ENCODE data around the gene DHRS2. TPM values are rescaled to one million over a fixed set of nuclear protein-coding genes. Genes with fewer than 3 reads are reported as not detected.

Gene DHRS2
- total RNA-seq, 4 donors from 2014 or later, result 0.12 TPM; not detected in 3

DNA sequence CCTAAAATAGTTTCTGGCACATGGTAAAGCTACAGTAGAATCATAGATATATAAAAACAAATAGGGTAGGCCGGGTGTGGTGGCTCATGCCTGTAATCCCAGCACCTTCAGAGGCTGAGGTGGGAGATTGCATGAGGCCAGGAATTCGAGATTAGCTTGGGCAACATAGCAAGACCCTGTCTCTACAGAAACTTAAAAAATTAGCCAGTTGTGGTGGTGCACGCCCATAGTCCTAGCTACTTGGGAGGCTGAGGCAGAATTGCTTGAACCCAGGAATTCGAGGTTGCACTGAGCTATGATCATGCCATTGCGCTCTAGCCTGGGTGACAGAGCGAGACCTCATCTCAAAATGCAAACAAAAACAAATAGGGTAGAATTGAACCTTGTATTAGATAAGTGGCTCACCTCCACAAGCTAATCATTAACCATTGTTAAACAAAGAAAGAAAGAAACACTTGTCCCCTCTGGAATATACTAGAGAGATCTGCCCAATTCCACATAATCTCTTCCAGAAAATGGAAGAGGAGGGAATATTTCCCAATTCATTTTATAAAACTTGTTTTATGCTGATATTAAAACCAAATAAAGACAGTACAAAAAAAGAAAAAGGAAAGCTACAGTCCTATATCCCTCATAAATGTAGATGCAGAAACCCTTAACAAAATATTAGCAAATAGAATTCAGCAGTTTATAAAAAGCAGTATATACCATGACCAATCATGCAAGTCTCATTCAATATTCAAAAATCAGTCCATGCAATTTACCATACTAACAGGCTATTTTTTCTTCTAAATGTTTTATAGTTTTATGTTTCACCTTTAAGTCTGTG, 22.7 kb upstream of the DHRS2 start:
- Histone ChIP-seq H3K9me3 (no peaks in the 10 kb centered on the region), H3K36me3 (no peaks in the 10 kb centered on the region), H3K4me3 (no peak overlapping the region), H3K27me3 (peaks cover 21% of the 10 kb centered on the region), H3K27ac (no peak overlapping the region), H3K4me1 (no peaks in the 10 kb centered on the region)
- ATAC-seq, result no peak
- no peak for TF ChIP-seq POLR2AphosphoS5 (IDR thresholded peaks at IDR 0.05)
- 77 to 93% methylated on average over 4 to 6 of the region's 6 CpGs for WGBS, 2 donors (ENCODE audit: low coverage in 1 of 2)

DNA sequence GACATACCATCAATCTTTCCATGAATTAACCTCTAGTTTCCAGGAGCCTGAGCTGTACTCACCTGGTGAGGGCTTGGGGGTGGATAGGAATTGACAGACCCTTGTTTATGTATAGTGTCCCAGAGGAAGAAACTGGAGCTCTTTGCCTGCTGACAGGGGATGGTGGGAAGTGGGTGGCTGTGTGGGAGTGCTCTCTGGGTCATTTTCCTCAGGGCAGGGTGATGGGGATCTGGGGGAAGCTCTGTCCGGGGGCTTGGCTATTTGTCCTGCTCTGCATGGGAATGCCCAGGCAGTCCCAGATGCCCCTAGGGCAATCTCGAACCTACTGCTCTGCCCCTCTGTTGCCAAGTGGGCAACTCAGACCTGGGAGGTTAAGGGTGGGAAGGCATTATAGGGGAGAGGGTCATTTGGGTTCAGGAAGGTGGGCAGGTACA, 21.8 kb upstream of the DHRS2 start:
- ATAC-seq, result no peak
- Histone ChIP-seq H3K27me3 (peaks cover 24% of the 10 kb centered on the region), H3K36me3 (no peaks in the 10 kb centered on the region), H3K9me3 (no peaks in the 10 kb centered on the region), H3K4me3 (no peak overlapping the region), H3K27ac (no peak overlapping the region), H3K4me1 (no peaks in the 10 kb centered on the region)
- 20 to 31% methylated on average over 2 of the region's 2 CpGs for WGBS, 2 donors (ENCODE audit: low coverage in 1 of 2)
- TF ChIP-seq EP300 (IDR thresholded peaks at IDR 0.05) (no peak), POLR2A (IDR thresholded peaks at IDR 0.05) (no peak), POLR2AphosphoS5 (IDR thresholded peaks at IDR 0.05) (no peak)
- TF ChIP-seq, protein P1, sequence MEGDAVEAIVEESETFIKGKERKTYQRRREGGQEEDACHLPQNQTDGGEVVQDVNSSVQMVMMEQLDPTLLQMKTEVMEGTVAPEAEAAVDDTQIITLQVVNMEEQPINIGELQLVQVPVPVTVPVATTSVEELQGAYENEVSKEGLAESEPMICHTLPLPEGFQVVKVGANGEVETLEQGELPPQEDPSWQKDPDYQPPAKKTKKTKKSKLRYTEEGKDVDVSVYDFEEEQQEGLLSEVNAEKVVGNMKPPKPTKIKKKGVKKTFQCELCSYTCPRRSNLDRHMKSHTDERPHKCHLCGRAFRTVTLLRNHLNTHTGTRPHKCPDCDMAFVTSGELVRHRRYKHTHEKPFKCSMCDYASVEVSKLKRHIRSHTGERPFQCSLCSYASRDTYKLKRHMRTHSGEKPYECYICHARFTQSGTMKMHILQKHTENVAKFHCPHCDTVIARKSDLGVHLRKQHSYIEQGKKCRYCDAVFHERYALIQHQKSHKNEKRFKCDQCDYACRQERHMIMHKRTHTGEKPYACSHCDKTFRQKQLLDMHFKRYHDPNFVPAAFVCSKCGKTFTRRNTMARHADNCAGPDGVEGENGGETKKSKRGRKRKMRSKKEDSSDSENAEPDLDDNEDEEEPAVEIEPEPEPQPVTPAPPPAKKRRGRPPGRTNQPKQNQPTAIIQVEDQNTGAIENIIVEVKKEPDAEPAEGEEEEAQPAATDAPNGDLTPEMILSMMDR (IDR thresholded peaks at IDR 0.05), result no peak

DNA sequence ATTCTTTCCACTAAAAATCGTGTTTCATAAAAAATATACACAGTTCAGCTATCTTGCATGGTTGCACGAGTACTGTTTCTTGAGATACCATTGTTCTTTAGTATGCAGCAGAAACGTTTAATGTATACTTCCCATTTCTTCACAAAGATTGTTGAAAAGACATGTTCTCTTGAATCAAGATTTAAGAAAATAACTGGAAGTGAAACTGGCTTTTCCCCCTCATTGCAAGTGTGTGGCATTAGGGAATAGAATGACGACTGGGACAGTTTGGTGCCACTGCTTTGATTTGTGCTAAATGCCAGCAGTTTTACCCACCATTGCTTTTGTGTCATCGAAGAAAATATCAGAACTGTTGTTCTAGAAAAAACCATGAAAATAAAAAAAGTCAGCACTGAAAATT, 20.3 kb upstream of the DHRS2 start:
- no peak for TF ChIP-seq POLR2A (IDR thresholded peaks at IDR 0.05)
- TF ChIP-seq, protein P1 (IDR thresholded peaks at IDR 0.05), result no peak
- TF ChIP-seq POLR2AphosphoS5 (IDR thresholded peaks at IDR 0.05), result no peak
- TF ChIP-seq EP300 (IDR thresholded peaks at IDR 0.05), result no peak
- peaks cover 30% of the 10 kb centered on the region for H3K27me3 ChIP-seq
- H3K27ac ChIP-seq, result no peak overlapping the region
- no peak overlapping the region for H3K4me3 ChIP-seq
- H3K36me3 ChIP-seq, result no peaks in the 10 kb centered on the region
- no peaks in the 10 kb centered on the region for H3K9me3 ChIP-seq
- ATAC-seq, result no peak
- no peaks in the 10 kb centered on the region for H3K4me1 ChIP-seq
- 41 to 60% methylated on average over 5 of the region's 5 CpGs for WGBS, 2 donors (ENCODE audit: low coverage in 1 of 2)

DNA sequence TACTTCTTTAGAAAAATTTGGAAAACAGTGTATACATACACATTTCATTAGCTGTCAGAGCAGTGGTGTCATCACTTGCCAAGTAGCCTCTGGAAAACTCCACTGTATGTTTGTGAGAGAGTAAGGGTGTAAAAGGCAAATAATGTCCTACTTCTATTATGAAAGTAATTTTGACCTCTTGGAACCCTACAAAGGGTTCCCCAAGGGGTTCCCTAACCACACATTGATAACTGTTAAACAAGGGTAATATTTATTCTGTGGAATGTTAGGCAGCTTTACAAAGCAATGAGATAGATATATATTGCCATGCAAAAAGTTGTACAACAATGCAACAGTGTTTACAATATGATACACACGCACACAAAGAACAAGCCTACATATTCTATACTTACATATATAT, 18.6 kb upstream of the DHRS2 start:
- no peak for ATAC-seq
- WGBS, 2 donors (ENCODE audit: low coverage in 1 of 2), result 50 to 56% methylated on average over 1 of the region's 1 CpG
- Histone ChIP-seq H3K4me1 (no peaks in the 10 kb centered on the region), H3K27ac (no peak overlapping the region), H3K4me3 (no peak overlapping the region), H3K27me3 (peaks cover 31% of the 10 kb centered on the region), H3K9me3 (no peaks in the 10 kb centered on the region), H3K36me3 (no peaks in the 10 kb centered on the region)
- TF ChIP-seq POLR2A (IDR thresholded peaks at IDR 0.05), result no peak
- TF ChIP-seq, protein P1 (IDR thresholded peaks at IDR 0.05), result no peak
- TF ChIP-seq POLR2AphosphoS5 (IDR thresholded peaks at IDR 0.05), result no peak
- no peak for TF ChIP-seq EP300 (IDR thresholded peaks at IDR 0.05)

- ATAC-seq, result no peak
- Histone ChIP-seq H3K4me3 (no peak overlapping the region), H3K27ac (no peak overlapping the region), H3K4me1 (no peaks in the 10 kb centered on the region), H3K36me3 (no peaks in the 10 kb centered on the region), H3K27me3 (peaks cover 31% of the 10 kb centered on the region), H3K9me3 (no peaks in the 10 kb centered on the region)
- TF ChIP-seq, protein P1 (IDR thresholded peaks at IDR 0.05), result no peak
- TF ChIP-seq POLR2A (IDR thresholded peaks at IDR 0.05), result no peak
- no peak for TF ChIP-seq EP300 (IDR thresholded peaks at IDR 0.05)
- TF ChIP-seq POLR2AphosphoS5 (IDR thresholded peaks at IDR 0.05), result no peak
- WGBS, 2 donors (ENCODE audit: low coverage in 1 of 2), result 86 to 92% methylated on average over 2 of the region's 2 CpGs
Measured at GRCh38 chr14:23618415-23618988, 17.7 kb upstream of the DHRS2 start.
